ENCODE measurements around the gene ANKRD34A.
A peak's percentile ranks its signal among the peaks of the same experiment; 100 is the strongest.

ANKRD34A gene

DNA sequence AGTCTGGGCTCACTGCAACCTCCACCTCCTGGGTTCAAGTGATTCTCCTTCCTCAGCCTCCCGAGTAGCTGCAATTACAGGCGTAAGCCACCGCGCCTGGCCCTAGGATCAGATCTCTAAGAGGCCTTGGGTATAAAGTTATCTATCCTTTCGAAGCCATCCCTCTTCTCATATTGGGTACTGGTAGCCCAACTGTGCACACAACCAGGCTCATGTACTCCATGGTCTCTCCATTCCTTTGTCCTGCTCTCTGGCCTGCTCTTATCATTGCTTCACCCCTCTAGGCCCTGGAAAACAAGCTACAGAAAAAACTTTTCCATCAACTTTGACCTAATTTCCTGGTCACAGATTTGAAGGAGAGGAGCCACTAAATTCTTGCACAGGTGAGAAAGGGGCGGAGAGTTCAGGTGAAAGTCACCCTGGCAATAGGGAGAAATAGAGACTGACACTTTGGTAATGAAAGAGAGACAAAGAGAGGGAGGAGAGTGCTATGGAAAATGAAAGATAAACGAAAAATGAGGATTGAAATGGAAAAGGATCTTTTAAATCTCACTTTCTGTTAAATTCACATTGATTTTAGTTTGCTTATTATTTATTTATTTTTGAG, 26.0 kb upstream of the ANKRD34A start:
- no peak for DNase-seq (ENCODE audit: low read depth)

DNA sequence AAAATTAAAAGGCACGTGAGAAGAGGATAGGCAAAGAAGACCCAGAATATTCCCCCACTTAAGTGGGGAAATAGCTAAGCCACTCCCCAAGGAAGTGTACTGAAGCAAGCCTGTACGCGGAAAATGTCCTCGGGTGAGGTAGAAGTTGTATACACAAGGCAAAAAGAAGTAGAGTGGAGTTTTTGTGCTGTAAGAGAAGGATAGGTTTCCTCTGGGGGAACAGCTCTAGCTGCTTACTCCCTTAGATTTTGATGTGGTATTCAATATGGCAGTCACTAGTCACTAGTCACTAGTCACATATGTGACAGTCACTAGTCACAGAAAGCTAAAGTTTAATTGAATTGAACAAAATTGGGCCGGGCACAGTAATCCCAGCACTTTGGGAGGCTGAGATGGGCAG, 24.4 kb upstream of the ANKRD34A start:
- DNase-seq (ENCODE audit: low read depth): no peak

DNA sequence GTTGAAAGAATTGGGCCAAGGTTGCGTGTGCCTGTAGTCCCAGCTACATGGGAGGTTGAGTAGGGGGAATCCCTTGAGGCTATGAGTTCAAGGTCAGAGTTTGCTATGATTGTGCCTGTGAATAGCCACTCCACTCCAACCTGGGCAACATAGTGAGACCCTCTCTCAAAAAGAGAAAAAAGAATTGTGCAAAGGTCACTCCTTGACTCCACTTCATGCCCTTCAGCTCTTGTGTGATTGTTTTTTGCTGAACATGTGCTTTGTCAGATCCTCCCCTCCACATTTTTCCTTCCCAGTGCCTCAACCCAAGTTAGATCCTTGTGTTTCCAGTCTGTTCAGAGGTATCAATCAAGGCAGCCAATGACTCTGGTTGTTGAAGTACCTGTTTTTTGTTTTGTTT, 23.6 kb upstream of the ANKRD34A start:
- no peak for DNase-seq (ENCODE audit: low read depth)

DNA sequence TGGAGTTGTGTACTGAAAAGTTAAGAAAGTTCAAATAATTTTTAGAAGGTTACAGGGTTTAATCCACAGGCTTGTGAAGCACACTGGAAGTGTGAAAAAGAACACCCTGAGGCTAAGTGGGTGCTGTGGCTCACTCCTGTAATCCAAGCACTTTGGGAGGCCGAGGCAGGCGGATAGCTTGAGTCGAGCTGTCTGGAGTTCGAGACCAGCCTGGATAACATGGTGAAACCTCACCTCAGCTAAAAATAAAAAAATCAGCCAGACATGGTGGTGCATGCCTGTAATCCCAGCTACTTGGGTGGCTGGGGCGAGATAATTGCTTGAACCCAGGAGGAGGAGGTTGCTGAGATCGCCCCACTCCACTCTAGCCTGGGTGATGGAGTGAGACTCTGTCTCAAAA, 22.2 kb upstream of the ANKRD34A start:
- DNase-seq (ENCODE audit: low read depth): no peak

DNA sequence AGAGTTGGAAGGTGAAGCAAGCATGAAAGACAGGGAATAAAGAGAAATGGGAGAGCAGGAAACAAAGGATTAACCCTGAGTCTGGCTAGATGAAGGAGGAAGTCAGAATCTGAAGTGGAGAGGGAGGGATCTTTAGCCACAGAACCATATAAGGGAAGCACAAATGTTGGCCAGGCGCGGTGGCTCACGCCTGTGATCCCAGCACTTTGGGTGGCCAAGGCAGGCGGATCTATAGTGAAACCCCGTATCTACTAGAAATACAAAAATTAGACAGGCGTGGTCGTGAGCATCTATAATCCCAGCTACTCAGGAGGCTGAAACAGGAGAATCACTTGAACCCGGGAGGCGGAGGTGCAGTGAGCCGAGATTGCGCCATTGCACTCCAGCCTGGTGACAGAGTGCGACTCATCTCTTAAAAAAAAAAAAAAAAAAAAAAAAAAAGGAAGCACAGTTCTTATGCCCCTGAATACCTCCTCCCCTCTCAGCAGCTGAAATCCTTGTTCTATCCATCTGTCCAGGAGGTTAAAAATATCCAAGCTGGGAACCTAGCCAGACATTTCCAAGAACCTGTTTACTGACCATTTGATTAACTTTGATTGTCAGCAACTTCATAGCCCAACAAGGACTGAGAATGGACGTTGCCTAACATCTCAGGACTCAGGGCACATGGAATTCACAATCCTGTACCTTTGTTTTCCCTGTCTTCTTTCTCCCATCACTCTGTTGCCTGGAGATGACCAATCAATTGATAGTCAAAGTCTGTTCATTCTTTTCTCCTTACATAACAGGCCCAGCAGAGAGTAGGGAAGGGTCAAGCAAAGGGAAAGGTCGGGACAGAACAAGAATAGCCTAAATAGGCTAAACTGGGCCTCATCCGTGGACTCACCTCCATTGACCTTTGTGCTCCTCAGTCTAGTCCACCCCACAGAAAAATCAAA, 21.4 kb upstream of the ANKRD34A start:
- no peak for DNase-seq (ENCODE audit: low read depth)

DNA sequence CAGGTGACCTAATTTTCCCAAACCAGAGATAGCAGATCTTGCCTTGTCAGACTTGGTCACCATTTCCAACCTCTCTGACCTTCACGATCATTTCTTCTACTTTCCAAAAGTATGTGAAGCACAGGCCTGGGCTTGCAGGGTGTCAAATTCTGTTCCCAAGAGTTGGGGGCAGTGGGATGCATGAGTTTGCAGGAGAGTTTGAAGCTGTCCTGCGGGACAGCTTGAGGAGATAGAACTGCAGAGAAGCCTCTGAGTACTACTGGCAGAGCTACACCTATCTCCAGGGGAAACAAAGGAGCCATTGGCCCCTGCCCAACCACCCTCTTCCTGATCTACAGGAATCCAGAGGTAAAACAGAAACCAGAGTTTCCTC, 20.7 kb upstream of the ANKRD34A start:
- DNase-seq (ENCODE audit: low read depth): no peak

DNA sequence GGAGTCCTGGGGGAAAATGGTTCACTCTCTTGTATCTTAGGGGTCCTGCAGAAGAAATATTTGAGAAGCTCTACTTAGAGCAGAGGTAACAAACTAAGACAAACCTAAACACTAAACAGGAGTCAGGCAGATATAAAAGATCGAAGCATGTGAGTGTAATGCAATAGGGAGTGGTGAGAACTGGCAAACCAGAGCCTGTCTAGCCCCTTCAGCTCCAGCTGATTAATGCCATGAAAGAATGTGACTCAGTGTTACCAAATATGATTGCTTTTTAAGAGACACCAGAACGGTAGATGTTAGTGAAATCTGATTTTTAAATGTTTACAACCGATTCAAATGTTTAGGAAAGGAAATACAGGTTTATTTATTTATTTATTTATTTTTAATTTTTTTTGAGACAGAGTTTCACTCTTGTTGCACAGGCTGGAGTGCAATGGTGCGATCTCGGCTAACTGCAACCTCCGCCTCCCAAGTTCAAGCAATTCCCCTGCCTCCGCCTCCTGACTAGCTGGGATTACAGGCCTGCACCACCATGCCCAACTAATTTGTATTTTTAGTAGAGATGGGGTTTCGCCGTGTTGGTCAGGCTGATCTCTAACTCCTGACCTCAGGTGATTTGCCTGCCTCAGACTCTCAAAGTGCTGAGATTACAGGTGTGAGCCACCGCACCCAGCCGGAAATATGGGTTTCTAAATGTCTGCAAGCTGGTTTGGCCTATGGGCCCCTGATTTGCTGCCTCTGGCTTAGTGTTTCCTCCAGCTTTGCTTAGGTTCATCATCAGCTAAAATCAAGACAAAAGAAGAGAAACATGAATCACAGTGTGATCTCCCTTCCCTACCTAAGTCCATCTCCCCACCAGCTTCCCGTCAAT, 19.8 kb upstream of the ANKRD34A start:
- no peak for DNase-seq (ENCODE audit: low read depth)

DNA sequence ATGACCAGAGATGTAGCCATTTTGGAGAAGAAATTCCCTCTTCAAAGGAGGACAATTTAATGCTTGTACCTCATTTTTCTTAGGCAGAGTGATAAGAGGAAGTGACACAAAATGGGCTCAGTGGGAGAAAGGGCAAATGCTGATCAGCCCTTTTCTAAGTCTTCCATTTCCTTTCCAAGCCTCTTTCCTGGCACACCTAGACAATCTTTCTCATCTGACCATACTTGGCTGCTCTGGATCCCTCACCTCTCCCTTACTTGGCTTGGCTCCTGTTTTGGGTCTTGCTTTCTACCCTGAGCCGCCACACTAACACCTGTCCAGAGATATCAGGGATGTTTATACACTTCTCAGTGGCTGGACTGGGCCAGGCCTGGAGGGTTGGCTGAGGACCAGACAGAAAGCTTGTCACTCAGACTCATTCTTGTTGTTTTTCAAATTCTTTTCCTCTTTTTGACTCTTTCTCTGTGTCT, 18.9 kb upstream of the ANKRD34A start:
- no peak for DNase-seq (ENCODE audit: low read depth)

DNA sequence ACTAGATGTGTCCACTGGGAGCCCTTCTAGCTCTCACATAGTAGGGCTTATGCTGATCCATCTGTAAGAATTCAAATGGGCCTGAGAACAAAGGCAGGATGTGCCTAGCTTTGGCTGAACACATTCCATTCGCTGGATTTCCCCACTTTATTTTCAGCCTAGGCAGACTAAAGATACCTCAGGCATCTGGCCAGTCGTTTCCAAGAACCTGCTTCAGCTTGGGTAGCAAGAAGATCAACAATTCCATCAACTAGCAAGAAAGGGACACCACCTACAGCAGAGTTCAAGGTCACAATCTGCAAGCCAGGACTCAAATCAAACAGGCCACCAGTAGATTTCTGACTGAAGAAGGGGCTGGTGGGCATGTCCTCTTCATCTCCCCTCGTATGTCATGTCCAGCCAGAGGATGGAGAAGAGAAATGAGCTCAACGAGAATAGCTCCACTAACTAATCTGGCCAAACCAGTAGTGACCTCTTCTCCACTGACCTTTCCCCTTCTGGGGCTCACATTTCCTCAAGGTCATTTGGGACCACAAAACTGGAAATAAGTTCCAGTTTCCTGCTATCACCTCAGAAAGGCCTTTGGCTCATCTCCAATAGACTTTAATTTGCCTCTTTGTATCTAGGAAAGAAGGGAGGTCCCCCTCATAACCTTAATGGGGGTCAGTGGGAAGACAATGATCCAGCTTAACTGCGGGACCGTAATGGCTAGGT, 17.8 kb upstream of the ANKRD34A start:
- no peak for DNase-seq (ENCODE audit: low read depth)

DNA sequence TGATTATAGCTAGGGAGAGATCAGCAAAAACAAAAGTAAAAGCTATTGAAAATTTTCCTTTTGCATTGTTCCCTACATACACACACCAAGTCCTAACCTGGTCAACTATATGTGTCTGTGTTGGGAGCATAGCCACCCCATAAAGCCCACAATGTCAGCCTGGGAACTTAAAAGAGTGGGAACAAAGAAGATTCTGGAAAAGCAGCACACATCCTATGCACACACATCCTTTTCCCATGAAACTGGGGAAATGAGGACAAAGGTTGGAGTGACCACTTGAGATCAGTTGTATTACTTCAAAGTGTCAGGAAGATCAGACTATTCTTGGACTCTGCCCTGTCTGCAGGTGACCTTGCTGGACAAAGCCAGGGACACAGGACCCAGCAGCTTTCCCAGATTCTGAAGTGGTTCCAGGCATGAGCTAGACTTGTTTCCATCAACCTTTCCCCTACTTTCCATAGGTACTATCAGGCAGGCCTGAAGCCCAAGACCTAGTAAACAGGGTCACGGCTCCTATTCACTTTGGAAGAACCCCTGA, 16.2 kb upstream of the ANKRD34A start:
- no peak for DNase-seq (ENCODE audit: low read depth)

DNA sequence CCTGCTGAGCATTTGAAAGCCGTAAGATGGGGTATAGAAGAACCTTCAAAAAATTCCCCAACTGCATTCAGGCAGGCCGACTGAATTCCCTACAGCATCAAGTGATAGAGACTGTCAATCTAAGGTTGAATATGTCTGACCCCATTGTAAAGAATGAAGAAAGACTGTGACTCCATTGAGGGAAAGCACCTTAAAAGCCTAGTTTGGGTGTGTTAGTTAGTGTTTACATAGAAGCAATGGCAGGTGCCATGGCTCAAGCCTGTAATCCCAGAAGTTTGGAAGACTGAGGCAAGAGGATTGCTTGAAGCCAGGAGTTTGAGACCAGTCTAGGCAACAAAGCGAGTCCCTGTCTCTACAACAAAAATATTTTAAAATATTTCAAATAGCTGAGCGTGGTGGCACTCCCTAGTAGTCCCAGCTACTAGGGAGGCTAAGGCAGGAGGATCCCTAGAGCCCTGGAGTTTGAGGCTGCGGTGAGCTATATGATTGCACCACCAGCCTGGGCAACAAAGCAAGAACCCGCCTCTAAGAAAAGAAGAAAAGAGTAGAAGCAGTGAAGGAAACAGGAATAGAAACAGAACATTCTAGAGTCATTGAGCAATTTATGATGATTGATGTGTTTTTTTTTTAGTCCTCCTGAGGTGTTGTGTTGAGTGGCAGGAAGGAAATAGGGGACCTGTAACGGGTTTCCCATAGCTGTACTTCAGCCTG, 15.5 kb upstream of the ANKRD34A start:
- no peak for DNase-seq (ENCODE audit: low read depth)

DNA sequence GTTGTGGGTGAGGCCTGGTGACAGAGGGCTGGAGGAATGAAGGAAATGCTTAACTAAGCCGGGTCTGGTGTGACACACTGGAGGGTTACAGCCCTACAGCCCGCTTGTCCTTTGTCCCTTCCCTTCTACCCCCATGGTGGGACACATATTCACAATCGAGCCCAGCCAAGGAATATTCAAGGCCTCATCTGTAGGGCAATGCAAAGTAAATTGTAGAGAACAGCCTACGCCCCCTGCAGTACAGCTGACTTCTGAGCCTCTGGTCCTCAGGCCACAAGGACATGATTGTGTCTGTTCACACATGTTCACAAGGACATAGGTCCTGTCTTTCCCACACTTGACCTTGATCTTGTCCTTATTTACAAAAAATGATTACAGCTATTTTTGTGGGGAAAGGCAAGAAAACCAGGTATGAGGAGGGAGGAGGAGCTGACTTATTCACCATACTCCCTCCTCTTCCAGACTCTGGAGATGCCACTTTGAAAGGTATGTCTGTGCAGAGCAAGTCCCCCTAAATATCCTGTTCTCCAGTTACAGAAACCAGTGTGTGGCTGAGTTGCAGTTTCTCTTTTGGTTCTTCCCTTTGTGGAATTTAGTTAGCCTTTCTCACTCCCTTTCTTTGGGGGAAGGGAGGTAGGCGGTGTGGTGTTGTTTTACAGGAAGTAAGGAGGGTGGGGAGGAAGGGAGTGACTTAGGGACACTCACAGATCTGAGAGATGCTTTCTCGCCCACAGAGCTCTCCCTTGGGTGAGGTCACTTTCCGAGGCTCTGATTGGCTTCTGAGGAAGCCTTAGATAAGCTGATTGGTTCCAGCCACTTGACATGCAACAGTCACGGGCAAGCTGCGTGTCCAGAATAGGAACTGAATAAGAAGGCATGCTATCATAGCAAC, 14.7 kb upstream of the ANKRD34A start:
- DNase-seq (ENCODE audit: low read depth): peak; percentile 55

DNA sequence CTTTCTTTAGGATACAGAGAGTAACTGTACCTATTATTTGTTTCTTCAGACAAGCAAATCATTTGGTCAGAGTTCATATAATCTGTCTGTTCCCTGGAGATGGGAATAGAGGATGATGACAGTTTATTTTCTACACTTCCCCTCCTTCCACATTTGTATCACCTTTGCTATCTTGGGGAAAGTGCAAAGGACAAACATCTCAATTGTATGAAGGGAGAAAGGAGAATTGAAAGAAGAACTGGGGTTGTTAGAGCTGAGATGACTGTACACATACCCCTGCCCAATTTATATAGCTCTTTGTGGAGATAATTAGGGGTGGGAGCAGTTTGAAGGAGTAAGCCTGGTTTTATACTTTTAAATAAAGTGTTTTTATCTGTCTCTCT, 14.1 kb upstream of the ANKRD34A start:
- DNase-seq (ENCODE audit: low read depth): no peak

DNA sequence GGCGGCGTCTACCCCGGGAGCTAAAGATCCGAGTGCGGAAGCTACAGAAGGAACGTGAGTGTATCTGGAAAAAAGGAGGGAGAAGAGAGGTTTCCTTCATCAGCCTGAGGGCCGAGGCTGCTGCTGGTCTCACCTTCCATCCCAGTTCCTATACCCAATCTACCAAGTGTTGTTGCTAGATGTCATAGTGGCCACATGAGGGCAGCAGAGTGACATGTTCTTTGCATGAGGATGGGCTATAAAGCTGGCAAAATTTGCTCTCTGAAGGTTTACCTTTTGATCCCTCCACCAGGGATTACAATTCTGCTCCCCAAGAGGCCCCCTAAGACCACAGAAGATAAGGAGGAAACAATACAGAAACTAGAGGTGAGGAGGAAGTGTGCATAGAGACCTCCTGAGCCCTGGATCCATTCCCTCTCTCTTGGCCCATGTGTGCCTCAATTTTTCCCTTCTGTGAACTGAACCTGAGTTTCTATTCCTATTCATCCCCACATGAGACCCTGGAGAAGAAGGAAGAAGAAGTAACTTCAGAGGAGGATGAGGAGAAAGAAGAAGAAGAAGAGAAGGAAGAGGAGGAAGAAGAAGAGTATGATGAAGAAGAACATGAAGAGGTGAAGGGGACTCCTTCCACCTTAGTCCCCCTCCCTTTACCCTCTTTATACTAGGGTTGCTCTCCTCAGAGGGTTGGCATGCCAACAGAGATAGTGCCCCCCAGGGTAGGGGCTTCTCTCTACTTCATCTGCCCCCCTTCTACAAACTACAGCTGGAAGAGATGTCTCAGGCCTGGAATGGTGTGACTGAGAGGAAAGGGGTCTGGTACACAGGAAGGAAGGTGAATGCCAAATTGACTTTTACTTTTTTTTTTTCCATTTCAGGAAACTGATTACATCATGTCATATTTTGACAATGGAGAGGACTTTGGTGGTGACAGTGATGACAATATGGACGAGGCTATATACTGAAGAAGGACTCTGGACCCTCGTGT, 13.4 kb upstream of the ANKRD34A start:
- no peak for DNase-seq (ENCODE audit: low read depth)

DNA sequence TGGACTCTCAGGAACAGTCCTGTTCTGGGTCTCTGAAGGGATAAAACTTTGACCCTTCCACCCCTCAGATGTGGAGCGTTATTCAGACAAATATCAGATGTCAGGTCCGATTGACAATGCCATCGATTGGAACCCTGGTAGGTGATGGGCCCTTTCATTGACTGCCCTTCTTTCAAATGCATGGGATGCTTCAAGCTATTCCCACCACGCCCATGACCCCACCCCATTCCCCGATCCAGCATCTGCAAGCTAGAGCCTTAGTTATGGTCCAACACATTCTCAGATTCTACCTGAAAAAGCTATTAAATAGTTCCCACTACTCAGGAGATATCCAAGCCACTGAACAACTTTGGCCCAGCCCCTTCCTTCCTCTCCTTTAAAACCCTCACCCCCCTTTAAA, 12.6 kb upstream of the ANKRD34A start:
- no peak for DNase-seq (ENCODE audit: low read depth)

DNA sequence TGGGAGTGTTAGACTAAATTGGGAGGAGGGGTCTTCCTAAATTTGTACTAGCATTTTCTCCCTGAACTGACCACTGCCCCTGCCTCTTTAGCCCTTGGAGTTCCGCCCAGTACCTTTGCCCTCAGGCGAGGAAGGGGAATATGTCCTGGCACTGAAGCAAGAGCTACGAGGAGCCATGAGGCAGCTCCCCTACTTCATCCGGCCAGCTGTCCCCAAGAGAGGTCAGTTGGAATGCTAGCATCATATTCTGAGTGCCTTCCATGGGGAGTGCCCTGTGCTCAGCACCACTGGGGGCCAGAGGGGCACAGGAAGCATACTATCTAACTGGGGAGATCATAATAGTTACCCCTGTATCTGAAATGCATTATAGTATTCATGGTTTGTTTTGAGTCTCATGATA, 10.8 kb upstream of the ANKRD34A start:
- no peak for DNase-seq (ENCODE audit: low read depth)

DNA sequence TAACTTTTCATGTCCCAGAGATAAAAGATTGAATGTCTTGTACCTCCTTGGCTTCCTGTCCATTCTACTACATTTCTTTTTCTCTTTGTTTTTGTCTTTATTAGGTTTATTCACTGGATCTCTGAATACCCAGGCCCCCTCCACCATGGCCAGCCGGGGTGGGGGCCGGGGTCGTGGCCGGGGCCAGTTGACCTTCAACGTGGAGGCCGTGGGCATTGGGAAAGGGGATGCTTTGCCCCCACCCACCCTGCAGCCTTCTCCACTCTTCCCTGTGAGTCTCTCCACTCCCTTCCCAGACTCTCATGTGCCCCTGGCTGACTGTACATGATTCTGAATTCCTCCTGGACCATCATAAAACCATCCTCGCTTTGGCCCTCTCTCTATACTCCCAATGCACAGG, 10.3 kb upstream of the ANKRD34A start:
- DNase-seq (ENCODE audit: low read depth): no peak

DNA sequence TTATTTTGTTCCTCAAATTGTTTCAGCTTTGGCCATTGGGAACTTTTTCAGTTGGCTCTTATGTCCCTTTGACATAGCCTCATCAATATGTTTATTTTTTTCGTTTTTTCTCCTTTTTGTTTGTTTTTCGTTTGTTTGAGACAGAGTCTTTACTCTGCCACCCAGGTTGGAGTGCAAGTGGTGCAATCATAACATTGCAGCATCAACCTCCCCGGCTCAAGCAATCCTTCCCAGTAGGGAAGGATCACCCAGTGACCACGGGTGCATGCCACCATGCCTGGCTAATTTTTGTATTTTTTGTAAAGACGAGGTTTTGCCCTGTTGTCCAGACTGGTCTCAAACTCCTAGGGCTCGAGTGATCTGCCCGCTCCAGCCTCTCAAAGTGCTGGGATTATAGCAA, 8.2 kb upstream of the ANKRD34A start:
- no peak for DNase-seq (ENCODE audit: low read depth)

DNA sequence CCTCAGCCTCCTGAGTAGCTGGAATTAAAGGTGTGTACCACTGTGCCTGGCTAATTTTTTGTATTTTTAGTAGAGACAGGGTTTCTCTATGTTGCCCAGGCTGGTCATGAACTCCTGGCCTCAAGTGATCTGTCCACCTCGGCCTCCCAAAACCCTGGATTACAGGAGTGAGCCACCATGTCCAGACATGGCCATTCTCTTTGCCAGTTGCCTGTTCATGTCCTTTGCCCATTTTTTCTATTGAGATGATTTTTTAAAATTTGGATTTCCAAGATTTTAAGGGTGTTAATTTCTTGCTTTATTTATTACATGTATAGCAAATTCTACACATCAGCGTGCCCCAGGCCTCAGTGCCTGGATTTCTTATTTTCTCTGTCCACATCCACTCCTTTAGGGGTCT, 2.9 kb upstream of the ANKRD34A start:
- no peak for DNase-seq (ENCODE audit: low read depth)

Measured in stimulated activated CD8-positive, alpha-beta memory T cell treated with anti-CD3 and anti-CD28 coated beads, Interleukin-12 subunit alpha, Interleukin-12 subunit beta, amount 100 ng/mL, for 4 hours (primary cell).